HG03280 (cell line): ENCODE measurements around the gene APOBEC2.
A peak's percentile ranks its signal among the peaks of the same experiment; 100 is the strongest.

ENCODE experiments used
- ATAC-seq: cut with Tn5 transposase; IDR thresholded peaks from one replicate; pipeline ENCODE4 v1.9.1; 2021; ENCODE audit warnings: mild to moderate bottlenecking, moderate library complexity; ENCODE audit not compliant: unreplicated experiment

Gene APOBEC2

DNA sequence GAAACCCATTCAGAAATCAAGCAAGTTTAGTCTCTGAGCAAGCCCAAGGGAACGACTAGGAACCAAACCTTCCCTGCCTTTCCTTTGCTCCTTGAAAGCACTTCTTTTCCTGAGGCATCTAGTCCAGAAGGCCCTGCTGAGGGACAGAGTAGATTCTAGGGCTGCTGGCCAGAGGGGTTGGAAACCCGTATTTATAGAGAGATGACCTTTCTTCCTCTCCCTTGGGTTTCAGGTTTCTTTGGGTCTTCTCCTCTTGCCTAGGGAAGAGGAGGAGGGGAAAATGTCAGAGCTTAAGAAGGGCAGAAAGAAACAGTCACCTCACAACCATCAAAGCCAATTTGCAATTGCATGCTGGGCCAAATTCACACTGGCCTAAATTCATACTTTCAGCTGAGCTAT, 5.8 kb downstream of the APOBEC2 start:
- no peak for ATAC-seq

DNA sequence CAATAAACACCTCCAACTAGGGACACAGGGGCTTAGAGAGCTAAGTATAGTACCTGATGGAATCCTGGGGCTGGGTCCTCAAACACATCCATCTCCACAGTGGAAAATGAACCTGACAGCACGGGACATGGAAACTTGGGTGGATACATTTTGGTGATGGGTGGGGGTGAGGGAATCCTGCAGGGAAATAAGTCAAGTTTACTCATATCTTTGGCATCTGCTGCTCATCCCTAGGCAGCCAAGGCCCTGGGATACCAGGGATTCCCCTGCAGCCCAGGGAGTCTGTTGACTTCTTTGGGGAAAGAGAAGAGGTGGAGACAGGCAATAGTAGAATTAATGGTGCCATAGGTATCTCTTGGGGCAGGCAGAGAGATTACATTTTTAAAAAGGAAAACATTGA, 6.6 kb downstream of the APOBEC2 start:
- no peak for ATAC-seq

DNA sequence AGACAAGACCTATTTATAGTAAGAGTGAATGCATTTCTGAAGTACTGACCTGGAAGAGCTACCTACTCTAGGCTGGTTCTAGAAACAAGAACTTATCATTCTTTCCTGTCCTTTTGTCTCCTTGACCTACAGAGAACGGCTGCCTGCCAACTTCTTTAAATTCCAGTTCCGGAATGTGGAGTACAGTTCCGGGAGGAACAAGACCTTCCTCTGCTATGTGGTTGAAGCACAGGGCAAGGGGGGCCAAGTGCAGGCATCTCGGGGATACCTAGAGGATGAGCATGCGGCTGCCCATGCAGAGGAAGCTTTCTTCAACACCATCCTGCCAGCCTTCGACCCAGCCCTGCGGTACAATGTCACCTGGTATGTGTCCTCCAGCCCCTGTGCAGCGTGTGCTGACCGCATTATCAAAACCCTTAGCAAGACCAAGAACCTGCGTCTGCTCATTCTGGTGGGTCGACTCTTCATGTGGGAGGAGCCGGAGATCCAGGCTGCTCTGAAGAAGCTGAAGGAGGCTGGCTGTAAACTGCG, 8.3 kb downstream of the APOBEC2 start:
- no peak for ATAC-seq

- no peak for ATAC-seq
Measured at GRCh38 chr6:41062056-41062455, 9.1 kb downstream of the APOBEC2 start.

DNA sequence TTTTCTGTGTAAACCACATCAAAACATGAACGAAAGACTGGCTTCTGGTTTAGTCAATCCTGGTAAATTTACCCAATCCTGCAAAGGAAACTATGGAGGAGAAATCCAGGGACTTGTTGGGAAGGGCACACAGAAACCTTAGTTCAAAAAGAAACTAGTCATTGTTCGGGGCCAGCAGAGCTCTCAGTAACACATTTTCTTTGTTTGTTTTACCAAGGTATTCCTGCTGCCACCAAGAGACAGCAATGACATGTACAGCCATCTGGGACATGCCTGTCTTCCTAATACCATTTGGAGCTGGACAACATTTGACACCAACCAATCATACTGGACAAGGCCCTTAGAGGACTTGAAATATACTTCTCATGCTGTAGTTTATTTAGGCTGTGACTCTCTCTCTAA, 10.9 kb downstream of the APOBEC2 start:
- ATAC-seq: no peak

DNA sequence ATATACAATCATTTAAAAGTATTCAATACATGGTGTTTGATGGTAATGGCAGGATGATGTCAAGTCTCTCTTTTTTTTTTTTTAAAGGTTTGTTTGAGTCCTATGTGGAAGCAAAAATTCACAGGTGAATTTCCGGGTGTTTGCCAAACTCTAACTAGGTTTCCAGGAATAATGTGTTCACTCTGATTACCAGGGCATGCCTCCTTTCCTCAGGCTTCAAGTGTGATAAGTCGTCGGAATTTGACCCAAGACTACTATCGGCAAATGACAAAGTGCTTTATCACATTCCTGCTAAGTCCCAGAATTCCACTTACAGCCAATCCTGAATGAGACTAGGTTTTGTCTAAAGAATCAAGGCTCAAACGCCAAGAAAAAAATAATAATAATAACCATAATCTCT, 11.8 kb downstream of the APOBEC2 start:
- no peak for ATAC-seq

- no peak for ATAC-seq
Measured at GRCh38 chr6:41065550-41066026, 12.6 kb downstream of the APOBEC2 start.

GRCh38 chr6:41066867-41067304, 13.9 kb downstream of the APOBEC2 start:
- ATAC-seq: no peak

GRCh38 chr6:41071501-41071922, 18.5 kb downstream of the APOBEC2 start:
- ATAC-seq: no peak

- ATAC-seq: peak; percentile 64
Measured at GRCh38 chr6:41071923-41072835, 19.2 kb downstream of the APOBEC2 start, which contains the start of gene OARD1. Gene OARD1, minus strand, starts transcription at chr6:41072356. Its CDS starts 722 bp downstream, at chr6:41071634.

DNA sequence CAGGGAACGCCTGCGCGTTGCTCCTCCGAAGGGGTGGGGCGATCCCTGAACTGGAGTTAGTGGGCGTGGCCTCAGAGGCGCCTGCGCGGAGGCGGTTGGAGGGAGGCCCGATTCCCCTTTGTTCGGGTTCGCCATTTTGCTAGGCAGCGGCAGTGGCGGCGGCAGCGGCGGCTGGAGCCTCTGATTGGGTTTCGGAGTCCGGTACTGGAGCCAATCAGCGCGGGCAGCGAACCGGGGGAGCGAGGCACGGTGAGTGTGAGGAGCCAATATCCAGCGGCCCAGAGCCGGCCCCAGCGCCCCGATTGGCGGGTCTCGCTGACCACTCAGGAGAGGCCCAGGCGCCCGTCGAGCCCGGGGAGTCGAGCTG, 19.8 kb downstream of the APOBEC2 start, which contains the start of gene NFYA:
Gene NFYA, plus strand, starts transcription at position 139 of the 367 bp plus-strand sequence. CDS start 6,116 bp downstream, outside the sequence.
- peak; percentile 67 for ATAC-seq

DNA sequence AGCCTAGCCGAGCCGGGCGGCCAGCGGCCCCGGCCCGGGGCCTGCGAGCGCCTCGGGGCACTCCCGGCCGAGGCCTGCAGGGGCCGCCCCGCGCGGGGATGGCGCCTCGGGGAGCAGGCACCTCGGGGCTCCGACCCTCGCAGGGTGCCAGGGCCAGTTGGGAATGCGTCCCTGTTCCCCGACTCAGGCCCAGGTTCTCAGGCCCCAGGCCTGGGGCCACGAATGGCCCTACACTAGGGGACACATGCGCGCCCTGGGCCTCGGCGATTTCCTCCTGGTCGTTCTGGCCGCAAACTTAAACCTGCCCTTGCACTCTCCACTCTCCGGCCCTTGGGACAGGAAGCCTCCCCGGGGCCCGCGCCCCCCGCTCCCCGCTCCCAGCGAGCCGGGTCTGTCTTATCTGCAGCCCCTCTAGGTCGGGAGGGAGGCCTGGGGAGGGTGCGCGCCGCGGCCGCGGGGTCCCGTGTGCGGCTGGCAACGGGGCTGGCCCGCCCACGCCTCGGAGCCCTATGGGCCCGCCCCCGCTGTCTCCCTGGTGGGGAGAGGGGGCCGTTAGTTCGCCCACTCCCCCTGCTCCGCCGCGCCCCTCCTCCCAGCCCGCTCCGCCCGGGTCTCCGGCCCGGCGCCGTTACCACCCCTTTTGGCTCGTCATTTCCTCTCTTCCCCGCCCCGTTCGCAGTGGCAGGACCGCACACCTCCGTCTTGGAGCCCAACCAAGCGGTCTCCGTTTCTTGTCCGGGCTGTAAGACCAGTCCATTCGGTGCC, 20.4 kb downstream of the APOBEC2 start:
- peak; percentile 27 for ATAC-seq

DNA sequence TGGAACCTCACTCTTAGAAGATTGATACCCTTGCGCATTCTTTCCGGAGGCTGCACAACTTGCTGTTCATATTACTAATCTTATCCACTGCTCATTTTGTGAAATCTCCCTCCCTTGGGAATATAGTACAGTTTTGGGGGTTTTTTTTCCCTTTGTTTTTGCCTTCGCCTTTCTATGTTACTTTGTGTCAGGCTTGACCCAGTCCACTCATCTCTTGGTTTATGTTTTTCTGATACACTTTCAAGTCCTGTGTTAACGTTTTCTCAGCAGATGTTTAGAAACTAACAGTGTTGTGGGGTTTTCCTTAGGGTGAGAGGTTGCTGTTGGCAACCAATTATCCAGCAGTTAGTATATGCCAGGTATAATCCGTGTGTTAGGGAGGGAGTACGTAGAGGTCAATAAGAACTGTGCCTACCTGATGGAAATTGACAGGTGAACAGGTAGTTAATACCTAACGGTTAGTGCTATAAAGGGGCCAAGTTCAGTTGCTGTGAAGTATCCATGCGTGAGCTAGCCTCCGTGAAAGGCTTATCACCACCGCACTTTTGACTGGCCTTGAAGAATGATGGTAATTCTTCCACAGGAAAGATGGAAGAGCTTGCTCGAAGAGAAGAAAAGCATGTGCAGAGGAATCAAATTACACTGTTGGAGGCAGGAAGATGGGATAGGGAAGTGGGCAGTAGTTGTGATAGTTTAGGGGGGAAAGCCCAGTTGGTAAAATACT, 21.1 kb downstream of the APOBEC2 start:
- ATAC-seq: no peak

- no peak for ATAC-seq
Measured at GRCh38 chr6:41074692-41075436, 21.9 kb downstream of the APOBEC2 start.

- ATAC-seq: no peak
Measured at GRCh38 chr6:41075651-41076626, 22.9 kb downstream of the APOBEC2 start.

- ATAC-seq: no peak
Measured at GRCh38 chr6:41077536-41077935, 24.5 kb downstream of the APOBEC2 start.

- ATAC-seq: no peak
Measured at GRCh38 chr6:41078101-41078500, 25.1 kb downstream of the APOBEC2 start.

GRCh38 chr6:41079080-41079479, 26.1 kb downstream of the APOBEC2 start:
- ATAC-seq: no peak

DNA sequence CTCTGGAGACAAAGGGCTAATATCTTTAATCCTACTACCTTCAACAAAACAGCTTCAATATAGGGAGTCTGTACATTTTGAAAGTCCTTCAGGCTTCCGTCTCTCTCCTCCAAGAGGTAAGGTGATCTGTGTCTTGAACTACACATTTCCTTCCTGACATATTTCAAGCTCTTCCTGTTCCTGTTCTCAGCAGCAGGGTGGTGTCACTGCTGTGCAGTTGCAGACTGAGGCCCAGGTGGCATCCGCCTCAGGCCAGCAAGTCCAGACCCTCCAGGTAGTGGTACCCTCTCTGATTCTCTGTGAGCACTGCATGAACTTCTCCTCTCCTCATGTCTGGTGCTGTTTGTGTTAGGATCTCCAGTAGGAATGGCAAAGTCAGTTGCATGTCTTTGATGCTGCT, 27.6 kb downstream of the APOBEC2 start:
- no peak for ATAC-seq
